Uterus (tissue), 2 donors: ENCODE results near the gene RPRD2.

Source experiments
- CTCF ChIP-seq, 4 experiments: fragments of 200-600 bp in 2 of 4; fragments of 450-650 bp in 2 of 4; sonication (generic) in 2 of 4; IDR thresholded peaks; one replicate each; pipeline ENCODE4 v1.5.1; 2016 to 2019; ENCODE audit warnings: antibody characterized with exemption in 4 of 4, mild to moderate bottlenecking in 2 of 4, moderate library complexity in 1 of 4
- POLR2A ChIP-seq, 2 donors: fragments of 450-650 bp; IDR thresholded peaks; one replicate each; pipeline ENCODE4 v1.6.1; 2016; ENCODE audit warnings: antibody characterized with exemption in 2 of 2, mild to moderate bottlenecking in 1 of 2, moderate library complexity in 1 of 2

GRCh38 chr1:150386592-150386991, 22.6 kb downstream of the RPRD2 start:
- no peak for TF ChIP-seq CTCF (IDR thresholded peaks at IDR 0.05)
- no peak for TF ChIP-seq POLR2A (IDR thresholded peaks at IDR 0.05)
